Posterior vena cava (tissue), 2 donors: ENCODE results near the gene MYCBP2. TPM values are rescaled to one million over a fixed set of nuclear protein-coding genes. Genes with fewer than 3 reads are reported as not detected.
"Not testable (repeated sequence)": the region's sequence is repeated elsewhere in the genome, so short reads cannot be mapped to it uniquely, and the experiment has no call there.

Experiments
- DNase-seq: peaks from one replicate; pipeline ENCODE4 v3.0.0-alpha.2; 2020; ENCODE audit warnings: low spot score
- intact Hi-C, 2 donors: fragments of 100-400 bp; cut with DNase I; formaldehyde crosslinking; loops; one replicate each; pipeline versions ENCODE4 v1.14.1 to v1.14.2; 2022 to 2023
- total RNA-seq, 2 donors: library from RNA; stranded (reverse); fragmentation: NEBNext Ultra II Directional; extraction: Animal tissue kit (Norgen Biotek cat#: 25700); gene quantifications; one replicate each; pipeline ENCODE4 v1.2.1, GENCODE V29; 2021
- donor health status: DM: yes; HTN: yes; CAD: no.
- donor health status: DM: yes; HTN: yes; CAD: no.

The MYCBP2 gene
- total RNA-seq, 2 donors from 2014 or later = 153 to 188 TPM

GRCh38 chr13:77310161-77310560 lies 16.7 kb downstream of the MYCBP2 start:
- intact Hi-C loops = no loop called here

GRCh38 chr13:77309254-77309653 lies 17.6 kb downstream of the MYCBP2 start:
- DNase-seq = no peak
- intact Hi-C loops = no loop called here

More at GRCh38 chr13:77310161-77310560, 16.7 kb downstream of the MYCBP2 start:
- no peak for DNase-seq

GRCh38 chr13:77306458-77306857 lies 20.4 kb downstream of the MYCBP2 start:
- intact Hi-C loops = no loop called here
- DNase-seq = no peak

GRCh38 chr13:77305266-77305665 lies 21.6 kb downstream of the MYCBP2 start:
- DNase-seq = no peak
- intact Hi-C loops = no loop called here

GRCh38 chr13:77300176-77301037 lies 26.5 kb downstream of the MYCBP2 start:
- DNase-seq = no peak
- intact Hi-C loops = no loop called here

- no peak for DNase-seq
- intact Hi-C loops = no loop called here
These were observed 27.3 kb downstream of the MYCBP2 start for GRCh38 chr13:77299587-77299986.

- DNase-seq = no peak
- intact Hi-C loops = no loop called here
These were observed 28.5 kb downstream of the MYCBP2 start for GRCh38 chr13:77298426-77298825.

GRCh38 chr13:77291774-77292173 lies 35.1 kb downstream of the MYCBP2 start:
- intact Hi-C loops = no loop called here

GRCh38 chr13:77290342-77290741 lies 36.6 kb downstream of the MYCBP2 start:
- no peak for DNase-seq
- intact Hi-C loops = no loop called here

More at GRCh38 chr13:77291774-77292173, 35.1 kb downstream of the MYCBP2 start:
- DNase-seq = no peak

GRCh38 chr13:77289851-77290250 lies 37.0 kb downstream of the MYCBP2 start:
- DNase-seq = no peak
- intact Hi-C loops = no loop called here

- DNase-seq, intact Hi-C loops: not testable (repeated sequence)
These were observed 41.3 kb downstream of the MYCBP2 start for GRCh38 chr13:77285632-77286031.

- DNase-seq = no peak
- intact Hi-C loops = no loop called here
These were observed 41.8 kb downstream of the MYCBP2 start for GRCh38 chr13:77285098-77285497.

- no peak for DNase-seq
- intact Hi-C loops = no loop called here
These were observed 52.8 kb downstream of the MYCBP2 start for GRCh38 chr13:77274126-77274525.

- no peak for DNase-seq
- intact Hi-C loops = no loop called here
These were observed 57.8 kb downstream of the MYCBP2 start for GRCh38 chr13:77269141-77269540.

- no peak for DNase-seq
- intact Hi-C loops = loop anchor here in 1 of 2 donors (2.0 kb wide), 1 partner anchor 57 kb away; no protein-coding TSS in a partner anchor
These were observed 59.5 kb downstream of the MYCBP2 start for GRCh38 chr13:77267362-77267761.

- intact Hi-C loops = no loop called here
- DNase-seq = no peak
These were observed 61.6 kb downstream of the MYCBP2 start for GRCh38 chr13:77265336-77265735.

- intact Hi-C loops = no loop called here
- no peak for DNase-seq
These were observed 64.7 kb downstream of the MYCBP2 start for GRCh38 chr13:77262198-77262597.

- DNase-seq = no peak
- intact Hi-C loops = no loop called here
These were observed 75.9 kb downstream of the MYCBP2 start for GRCh38 chr13:77250975-77251374.

- intact Hi-C loops, DNase-seq: not testable (repeated sequence)
These were observed 81.7 kb downstream of the MYCBP2 start for GRCh38 chr13:77245224-77245623.

GRCh38 chr13:77239312-77239711 lies 87.6 kb downstream of the MYCBP2 start:
- no peak for DNase-seq
- intact Hi-C loops = no loop called here

- intact Hi-C loops = no loop called here
- DNase-seq = no peak
These were observed 91.4 kb downstream of the MYCBP2 start for GRCh38 chr13:77235456-77236022.
